ENCODE data around the gene SARM1. TPM values are rescaled to one million over a fixed set of nuclear protein-coding genes. Genes with fewer than 3 reads are reported as not detected.

Gene SARM1
- polyA plus RNA-seq, 1 donor (not counting 4 experiments of a cell fraction or from before 2014, with no cell fraction given), result 0.90 TPM

GRCh38 chr17:28413804-28414203 is 42.3 kb downstream of the SARM1 start:
- H4K20me1 ChIP-seq (ENCODE audit: control insufficient read depth, extremely low read depth, insufficient read depth, low read length), result no peaks in the 10 kb centered on the region
- DNase-seq (ENCODE audit: low read depth, low spot score) (no peak), FAIRE-seq (no peak)
- no peaks in the 10 kb centered on the region for H3K27me3 ChIP-seq (ENCODE audit: control insufficient read depth, extremely low read depth, insufficient read depth, low read length)
- H3K36me3 ChIP-seq (ENCODE audit: control insufficient read depth in 2 of 2, extremely low read depth in 1 of 2, insufficient read depth in 2 of 2, low read length in 2 of 2), result no peaks in the 10 kb centered on the region
- no peaks in the 10 kb centered on the region for H3K4me1 ChIP-seq (ENCODE audit: control insufficient read depth, extremely low read depth, insufficient read depth, low read length)
- no peak overlapping the region for H3K27ac ChIP-seq (ENCODE audit: control insufficient read depth, insufficient read depth, low read length)
- TF ChIP-seq CTCF (optimal IDR thresholded peaks at IDR 0.05 in 1 of 3, IDR thresholded peaks at IDR 0.05 in 1 of 3, conservative IDR thresholded peaks at IDR 0.05 in 1 of 3; ENCODE audit: extremely low read depth in 1 of 3, insufficient read depth in 2 of 3, low read length in 3 of 3) (peak in 1 of 3 experiments; percentile 13), EZH2 (IDR thresholded peaks at IDR 0.05; ENCODE audit: low read length) (no peak)
- H3K4me3 ChIP-seq (ENCODE audit: control insufficient read depth in 2 of 3, extremely low read depth in 1 of 3, insufficient read depth in 2 of 3, low read depth in 1 of 3, low read length in 3 of 3), result no peak overlapping the region
- H3K9me1 ChIP-seq (ENCODE audit: control insufficient read depth, extremely low read depth, insufficient read depth, low read length), result no peaks in the 10 kb centered on the region
- H2AFZ ChIP-seq (ENCODE audit: control insufficient read depth, low read length), result no peak overlapping the region
- H3K79me2 ChIP-seq (ENCODE audit: control insufficient read depth, insufficient read depth, low read length), result no peaks in the 10 kb centered on the region
- H3K9me3 ChIP-seq (ENCODE audit: control insufficient read depth, low read depth, low read length), result no peaks in the 10 kb centered on the region
- H3K4me2 ChIP-seq (ENCODE audit: control insufficient read depth, extremely low read depth, insufficient read depth, low read depth, low read length), result no peak overlapping the region
- dilution Hi-C loops (cut with MboI; ENCODE audit: extremely low pct_ligation_motif_present, low sequenced_read_pairs), result no loop called here
- H3K9ac ChIP-seq (ENCODE audit: control insufficient read depth, extremely low read depth, insufficient read depth, low read length), result no peak overlapping the region

- DNase-seq (ENCODE audit: low read depth, low spot score), result no peak
- no peaks in the 10 kb centered on the region for H3K9me3 ChIP-seq (ENCODE audit: control insufficient read depth, low read depth, low read length)
- no peaks in the 10 kb centered on the region for H3K9me1 ChIP-seq (ENCODE audit: control insufficient read depth, extremely low read depth, insufficient read depth, low read length)
- no peak overlapping the region for H3K4me3 ChIP-seq (ENCODE audit: control insufficient read depth in 2 of 3, extremely low read depth in 1 of 3, insufficient read depth in 2 of 3, low read depth in 1 of 3, low read length in 3 of 3)
- no peak overlapping the region for H3K9ac ChIP-seq (ENCODE audit: control insufficient read depth, extremely low read depth, insufficient read depth, low read length)
- no peaks in the 10 kb centered on the region for H3K27me3 ChIP-seq (ENCODE audit: control insufficient read depth, extremely low read depth, insufficient read depth, low read length)
- H3K27ac ChIP-seq (ENCODE audit: control insufficient read depth, insufficient read depth, low read length), result no peak overlapping the region
- no peak for FAIRE-seq
- TF ChIP-seq CTCF (optimal IDR thresholded peaks at IDR 0.05 in 1 of 3, IDR thresholded peaks at IDR 0.05 in 1 of 3, conservative IDR thresholded peaks at IDR 0.05 in 1 of 3; ENCODE audit: extremely low read depth in 1 of 3, insufficient read depth in 2 of 3, low read length in 3 of 3) (no peak), EZH2 (IDR thresholded peaks at IDR 0.05; ENCODE audit: low read length) (no peak)
- no peaks in the 10 kb centered on the region for H3K4me1 ChIP-seq (ENCODE audit: control insufficient read depth, extremely low read depth, insufficient read depth, low read length)
- no peak overlapping the region for H3K4me2 ChIP-seq (ENCODE audit: control insufficient read depth, extremely low read depth, insufficient read depth, low read depth, low read length)
- dilution Hi-C loops (cut with MboI; ENCODE audit: extremely low pct_ligation_motif_present, low sequenced_read_pairs), result no loop called here
- H2AFZ ChIP-seq (ENCODE audit: control insufficient read depth, low read length), result no peak overlapping the region
- no peaks in the 10 kb centered on the region for H4K20me1 ChIP-seq (ENCODE audit: control insufficient read depth, extremely low read depth, insufficient read depth, low read length)
- no peaks in the 10 kb centered on the region for H3K79me2 ChIP-seq (ENCODE audit: control insufficient read depth, insufficient read depth, low read length)
- no peaks in the 10 kb centered on the region for H3K36me3 ChIP-seq (ENCODE audit: control insufficient read depth in 2 of 2, extremely low read depth in 1 of 2, insufficient read depth in 2 of 2, low read length in 2 of 2)
These were observed 44.4 kb downstream of the SARM1 start for GRCh38 chr17:28415886-28416285.

All from keratinocyte (primary cell).